Measurements from ENCODE around the gene GGTA1.

DNA sequence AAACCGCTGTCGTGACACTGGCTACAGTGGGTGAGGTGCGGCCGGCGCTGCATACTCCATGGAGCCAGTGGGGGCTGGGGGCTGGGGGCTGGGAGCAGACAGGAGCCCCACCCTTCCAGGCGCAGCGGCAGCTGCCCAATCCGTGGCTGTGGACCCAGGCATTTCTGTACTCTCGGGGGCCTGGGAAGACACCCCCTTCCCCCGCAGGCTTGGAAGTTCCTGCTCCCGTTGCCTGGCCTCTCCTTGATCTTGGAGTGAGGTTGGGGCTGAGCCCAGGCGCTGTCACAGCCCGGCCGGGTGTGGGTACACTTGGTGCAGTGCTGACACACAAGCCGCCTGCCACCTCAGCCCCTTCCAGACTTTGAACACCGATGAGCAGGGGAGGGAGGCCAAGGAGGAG, 27.7 kb upstream of the GGTA1 start:
- TF ChIP-seq, protein P1, sequence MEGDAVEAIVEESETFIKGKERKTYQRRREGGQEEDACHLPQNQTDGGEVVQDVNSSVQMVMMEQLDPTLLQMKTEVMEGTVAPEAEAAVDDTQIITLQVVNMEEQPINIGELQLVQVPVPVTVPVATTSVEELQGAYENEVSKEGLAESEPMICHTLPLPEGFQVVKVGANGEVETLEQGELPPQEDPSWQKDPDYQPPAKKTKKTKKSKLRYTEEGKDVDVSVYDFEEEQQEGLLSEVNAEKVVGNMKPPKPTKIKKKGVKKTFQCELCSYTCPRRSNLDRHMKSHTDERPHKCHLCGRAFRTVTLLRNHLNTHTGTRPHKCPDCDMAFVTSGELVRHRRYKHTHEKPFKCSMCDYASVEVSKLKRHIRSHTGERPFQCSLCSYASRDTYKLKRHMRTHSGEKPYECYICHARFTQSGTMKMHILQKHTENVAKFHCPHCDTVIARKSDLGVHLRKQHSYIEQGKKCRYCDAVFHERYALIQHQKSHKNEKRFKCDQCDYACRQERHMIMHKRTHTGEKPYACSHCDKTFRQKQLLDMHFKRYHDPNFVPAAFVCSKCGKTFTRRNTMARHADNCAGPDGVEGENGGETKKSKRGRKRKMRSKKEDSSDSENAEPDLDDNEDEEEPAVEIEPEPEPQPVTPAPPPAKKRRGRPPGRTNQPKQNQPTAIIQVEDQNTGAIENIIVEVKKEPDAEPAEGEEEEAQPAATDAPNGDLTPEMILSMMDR (conservative IDR thresholded peaks at IDR 0.05; ENCODE audit: low read depth, low read length) = no peak
- TF ChIP-seq EZH2 (IDR thresholded peaks at IDR 0.05; ENCODE audit: low read length, unreplicated experiment) = no peak
- no peak for TF ChIP-seq EZH2phosphoT487 (IDR thresholded peaks at IDR 0.05; ENCODE audit: borderline replicate concordance, low read length)

Measured in PC-3 (cell line).